Thyroid gland (tissue), 4 donors: ENCODE results near the gene FASN.
"Not testable (repeated sequence)": the region's sequence is repeated elsewhere in the genome, so short reads cannot be mapped to it uniquely, and the experiment has no call there.

ENCODE experiments used
- POLR2A ChIP-seq, 2 donors: fragments of 450-650 bp; IDR thresholded peaks; one replicate each; pipeline ENCODE4 v1.6.1; 2017; ENCODE audit warnings: antibody characterized with exemption in 2 of 2, mild to moderate bottlenecking in 2 of 2, moderate library complexity in 1 of 2
- TF ChIP-seq, protein P1 (sequence below), 6 experiments: fragments of 200-600 bp in 3 of 6; fragments of 450-650 bp in 3 of 6; sonication (generic) in 3 of 6; IDR thresholded peaks; one replicate each; pipeline ENCODE4 v1.5.1; 2016 to 2019; ENCODE audit warnings: antibody characterized with exemption in 6 of 6, mild to moderate bottlenecking in 2 of 6, inconsistent platforms in 1 of 6, moderate library complexity in 1 of 6

DNA sequence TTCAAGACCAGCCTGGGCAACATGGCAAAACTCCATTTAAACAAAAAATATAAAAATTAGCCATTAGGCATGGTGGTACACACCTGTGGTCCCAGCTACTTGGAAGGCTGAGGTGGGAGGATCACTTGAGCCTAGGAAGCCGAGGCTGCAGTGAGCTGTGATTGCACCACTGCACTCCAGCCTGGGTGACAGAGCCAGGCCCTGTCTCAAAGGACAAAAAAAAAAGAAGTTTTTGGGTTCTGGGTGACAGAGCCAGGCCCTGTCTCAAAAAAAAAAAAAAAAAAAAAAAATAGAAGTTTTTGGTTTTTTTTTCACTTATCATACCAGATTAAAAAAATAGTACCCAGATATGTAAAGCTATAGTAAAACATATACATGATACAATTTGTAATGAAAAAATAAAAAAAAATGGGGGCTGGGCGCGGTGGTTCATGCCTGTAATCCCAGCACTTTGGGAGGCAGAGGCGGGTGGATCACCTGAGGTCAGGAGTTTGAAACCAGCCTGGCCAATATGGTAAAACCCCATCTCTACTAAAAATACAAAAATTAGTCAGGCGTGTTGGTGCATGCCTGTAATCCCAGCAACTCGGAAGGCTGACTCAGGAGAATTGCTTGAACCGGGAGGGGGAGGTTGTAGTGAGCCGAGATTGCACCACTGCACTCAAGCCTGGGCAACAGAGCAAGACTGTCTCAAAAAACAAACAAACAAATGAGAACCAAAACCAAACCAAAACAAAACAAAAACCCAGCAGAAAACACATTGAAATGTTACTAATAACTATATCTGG lies 35.3 kb upstream of the FASN start:
- TF ChIP-seq, protein P1, sequence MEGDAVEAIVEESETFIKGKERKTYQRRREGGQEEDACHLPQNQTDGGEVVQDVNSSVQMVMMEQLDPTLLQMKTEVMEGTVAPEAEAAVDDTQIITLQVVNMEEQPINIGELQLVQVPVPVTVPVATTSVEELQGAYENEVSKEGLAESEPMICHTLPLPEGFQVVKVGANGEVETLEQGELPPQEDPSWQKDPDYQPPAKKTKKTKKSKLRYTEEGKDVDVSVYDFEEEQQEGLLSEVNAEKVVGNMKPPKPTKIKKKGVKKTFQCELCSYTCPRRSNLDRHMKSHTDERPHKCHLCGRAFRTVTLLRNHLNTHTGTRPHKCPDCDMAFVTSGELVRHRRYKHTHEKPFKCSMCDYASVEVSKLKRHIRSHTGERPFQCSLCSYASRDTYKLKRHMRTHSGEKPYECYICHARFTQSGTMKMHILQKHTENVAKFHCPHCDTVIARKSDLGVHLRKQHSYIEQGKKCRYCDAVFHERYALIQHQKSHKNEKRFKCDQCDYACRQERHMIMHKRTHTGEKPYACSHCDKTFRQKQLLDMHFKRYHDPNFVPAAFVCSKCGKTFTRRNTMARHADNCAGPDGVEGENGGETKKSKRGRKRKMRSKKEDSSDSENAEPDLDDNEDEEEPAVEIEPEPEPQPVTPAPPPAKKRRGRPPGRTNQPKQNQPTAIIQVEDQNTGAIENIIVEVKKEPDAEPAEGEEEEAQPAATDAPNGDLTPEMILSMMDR (IDR thresholded peaks at IDR 0.05), result not testable (repeated sequence)
- not testable (repeated sequence) for TF ChIP-seq POLR2A (IDR thresholded peaks at IDR 0.05)
